Neural cell (in vitro differentiated cells): ENCODE results near the gene KLHDC8B.

Source experiments
- EZH2 ChIP-seq: fragments of 200-600, 300-800 bp; shearing (Covaris generic), sonication (generic); IDR thresholded peaks from 2 replicates; pipeline ENCODE4 v1.6.1; 2014; ENCODE audit warnings: antibody characterized with exemption, low read length, borderline replicate concordance, mild to moderate bottlenecking; ENCODE audit not compliant: insufficient read depth, poor library complexity, severe bottlenecking
- RAD21 ChIP-seq: fragments of 450-650 bp; conservative IDR thresholded peaks from 2 replicates; pipeline ENCODE4 v1.6.1; 2014; ENCODE audit warnings: antibody characterized with exemption, mild to moderate bottlenecking, moderate library complexity
- SMC3 ChIP-seq: fragments of 450-650 bp; conservative IDR thresholded peaks from 2 replicates; pipeline ENCODE4 v1.6.1; 2014; ENCODE audit warnings: antibody characterized with exemption, mild to moderate bottlenecking, moderate library complexity; ENCODE audit not compliant: poor library complexity
- TAF1 ChIP-seq: IDR thresholded peaks from 2 replicates; pipeline ENCODE4 v1.6.1; 2012; ENCODE audit warnings: low read depth
- TF ChIP-seq, protein P1 (sequence below): fragments of 450-650 bp; IDR thresholded peaks from 2 replicates; pipeline ENCODE4 v1.5.1; 2014; ENCODE audit warnings: antibody characterized with exemption, mild to moderate bottlenecking, moderate library complexity; ENCODE audit not compliant: poor library complexity, severe bottlenecking
- TF ChIP-seq, protein P2 (sequence below): IDR thresholded peaks from 2 replicates; pipeline ENCODE4 v1.6.1; 2012; ENCODE audit warnings: borderline replicate concordance

DNA sequence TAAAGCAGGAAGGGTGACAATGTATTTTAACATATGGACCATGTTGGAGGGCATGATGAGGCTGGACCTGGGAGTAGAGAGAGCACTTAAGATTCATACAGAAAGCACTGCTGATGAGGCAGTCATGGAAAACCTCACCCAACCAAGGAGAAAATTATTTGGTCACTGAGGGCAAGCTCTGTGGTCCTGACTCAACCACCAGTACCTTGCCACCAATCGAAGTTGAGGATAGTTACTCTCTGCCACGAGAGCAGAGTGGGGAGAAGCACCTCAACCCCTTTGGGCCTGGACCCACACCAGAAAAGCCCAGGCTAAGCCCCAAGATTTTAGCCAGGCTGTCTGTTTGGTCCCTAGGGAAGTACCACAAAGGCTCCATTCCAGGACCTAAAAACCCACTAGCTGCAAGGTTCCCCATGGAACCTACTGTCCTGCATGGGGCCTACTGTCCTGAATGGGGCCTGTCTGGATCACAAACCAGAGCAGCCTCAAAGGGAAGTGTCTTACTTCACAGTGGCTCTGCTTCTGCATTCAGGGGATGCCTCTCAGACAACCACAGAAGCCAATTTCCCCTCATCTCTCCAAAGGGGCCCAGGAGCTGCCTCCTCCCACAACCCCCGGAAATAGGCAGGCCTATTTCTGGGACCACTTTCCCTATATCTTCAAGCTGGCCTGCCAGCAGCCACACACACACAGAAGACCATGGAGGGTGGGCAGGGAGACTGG lies 9.4 kb upstream of the KLHDC8B start:
- TF ChIP-seq RAD21 = no peak
- TF ChIP-seq, protein P1, sequence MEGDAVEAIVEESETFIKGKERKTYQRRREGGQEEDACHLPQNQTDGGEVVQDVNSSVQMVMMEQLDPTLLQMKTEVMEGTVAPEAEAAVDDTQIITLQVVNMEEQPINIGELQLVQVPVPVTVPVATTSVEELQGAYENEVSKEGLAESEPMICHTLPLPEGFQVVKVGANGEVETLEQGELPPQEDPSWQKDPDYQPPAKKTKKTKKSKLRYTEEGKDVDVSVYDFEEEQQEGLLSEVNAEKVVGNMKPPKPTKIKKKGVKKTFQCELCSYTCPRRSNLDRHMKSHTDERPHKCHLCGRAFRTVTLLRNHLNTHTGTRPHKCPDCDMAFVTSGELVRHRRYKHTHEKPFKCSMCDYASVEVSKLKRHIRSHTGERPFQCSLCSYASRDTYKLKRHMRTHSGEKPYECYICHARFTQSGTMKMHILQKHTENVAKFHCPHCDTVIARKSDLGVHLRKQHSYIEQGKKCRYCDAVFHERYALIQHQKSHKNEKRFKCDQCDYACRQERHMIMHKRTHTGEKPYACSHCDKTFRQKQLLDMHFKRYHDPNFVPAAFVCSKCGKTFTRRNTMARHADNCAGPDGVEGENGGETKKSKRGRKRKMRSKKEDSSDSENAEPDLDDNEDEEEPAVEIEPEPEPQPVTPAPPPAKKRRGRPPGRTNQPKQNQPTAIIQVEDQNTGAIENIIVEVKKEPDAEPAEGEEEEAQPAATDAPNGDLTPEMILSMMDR = no peak
- no peak for TF ChIP-seq EZH2
- TF ChIP-seq SMC3 = no peak
- TF ChIP-seq, protein P2, sequence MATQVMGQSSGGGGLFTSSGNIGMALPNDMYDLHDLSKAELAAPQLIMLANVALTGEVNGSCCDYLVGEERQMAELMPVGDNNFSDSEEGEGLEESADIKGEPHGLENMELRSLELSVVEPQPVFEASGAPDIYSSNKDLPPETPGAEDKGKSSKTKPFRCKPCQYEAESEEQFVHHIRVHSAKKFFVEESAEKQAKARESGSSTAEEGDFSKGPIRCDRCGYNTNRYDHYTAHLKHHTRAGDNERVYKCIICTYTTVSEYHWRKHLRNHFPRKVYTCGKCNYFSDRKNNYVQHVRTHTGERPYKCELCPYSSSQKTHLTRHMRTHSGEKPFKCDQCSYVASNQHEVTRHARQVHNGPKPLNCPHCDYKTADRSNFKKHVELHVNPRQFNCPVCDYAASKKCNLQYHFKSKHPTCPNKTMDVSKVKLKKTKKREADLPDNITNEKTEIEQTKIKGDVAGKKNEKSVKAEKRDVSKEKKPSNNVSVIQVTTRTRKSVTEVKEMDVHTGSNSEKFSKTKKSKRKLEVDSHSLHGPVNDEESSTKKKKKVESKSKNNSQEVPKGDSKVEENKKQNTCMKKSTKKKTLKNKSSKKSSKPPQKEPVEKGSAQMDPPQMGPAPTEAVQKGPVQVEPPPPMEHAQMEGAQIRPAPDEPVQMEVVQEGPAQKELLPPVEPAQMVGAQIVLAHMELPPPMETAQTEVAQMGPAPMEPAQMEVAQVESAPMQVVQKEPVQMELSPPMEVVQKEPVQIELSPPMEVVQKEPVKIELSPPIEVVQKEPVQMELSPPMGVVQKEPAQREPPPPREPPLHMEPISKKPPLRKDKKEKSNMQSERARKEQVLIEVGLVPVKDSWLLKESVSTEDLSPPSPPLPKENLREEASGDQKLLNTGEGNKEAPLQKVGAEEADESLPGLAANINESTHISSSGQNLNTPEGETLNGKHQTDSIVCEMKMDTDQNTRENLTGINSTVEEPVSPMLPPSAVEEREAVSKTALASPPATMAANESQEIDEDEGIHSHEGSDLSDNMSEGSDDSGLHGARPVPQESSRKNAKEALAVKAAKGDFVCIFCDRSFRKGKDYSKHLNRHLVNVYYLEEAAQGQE = no peak
- no peak for TF ChIP-seq TAF1
